ENCODE measurements around the gene TMEM219. TPM values are rescaled to one million over a fixed set of nuclear protein-coding genes. Genes with fewer than 3 reads are reported as not detected.

TMEM219 gene
- total and polyA plus RNA-seq, 2 of the 8 experiments (the other 6 are each of a cell fraction or from before 2014, with no cell fraction given) = 60.2 to 116 TPM

DNA sequence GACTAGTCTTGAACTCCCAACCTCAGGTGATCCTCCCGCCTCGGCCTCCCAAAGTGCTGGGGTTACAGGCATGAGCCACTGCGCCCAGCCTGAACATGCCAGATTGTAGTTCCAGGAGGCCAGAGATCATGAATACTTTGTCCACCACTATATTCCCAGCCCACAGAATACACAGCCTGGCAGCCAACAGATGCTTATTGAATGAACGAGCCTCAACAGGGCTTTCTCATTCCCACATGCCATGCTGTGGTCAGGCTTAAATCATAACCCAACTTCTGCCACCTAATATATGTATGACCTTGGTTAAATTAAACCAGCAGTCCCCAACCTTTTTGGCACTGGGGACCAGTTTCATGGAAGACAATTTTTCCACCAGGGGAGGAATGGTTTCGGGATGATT is 3.1 kb upstream of the TMEM219 start (continued):
- TF ChIP-seq EGR1 (IDR thresholded peaks at IDR 0.05; ENCODE audit: borderline replicate concordance, low read depth, low read length) (no peak), JUND (IDR thresholded peaks at IDR 0.05; ENCODE audit: low read length) (no peak)
- TF ChIP-seq, protein P1, sequence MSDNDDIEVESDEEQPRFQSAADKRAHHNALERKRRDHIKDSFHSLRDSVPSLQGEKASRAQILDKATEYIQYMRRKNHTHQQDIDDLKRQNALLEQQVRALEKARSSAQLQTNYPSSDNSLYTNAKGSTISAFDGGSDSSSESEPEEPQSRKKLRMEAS (IDR thresholded peaks at IDR 0.05) = no peak

Measured in H1 (cell line).